ENCODE results near the gene KCNH4. TPM values are rescaled to one million over a fixed set of nuclear protein-coding genes. Genes with fewer than 3 reads are reported as not detected.

The KCNH4 gene
- total RNA-seq, 2 donors from 2014 or later = 0.26 to 0.39 TPM

DNA sequence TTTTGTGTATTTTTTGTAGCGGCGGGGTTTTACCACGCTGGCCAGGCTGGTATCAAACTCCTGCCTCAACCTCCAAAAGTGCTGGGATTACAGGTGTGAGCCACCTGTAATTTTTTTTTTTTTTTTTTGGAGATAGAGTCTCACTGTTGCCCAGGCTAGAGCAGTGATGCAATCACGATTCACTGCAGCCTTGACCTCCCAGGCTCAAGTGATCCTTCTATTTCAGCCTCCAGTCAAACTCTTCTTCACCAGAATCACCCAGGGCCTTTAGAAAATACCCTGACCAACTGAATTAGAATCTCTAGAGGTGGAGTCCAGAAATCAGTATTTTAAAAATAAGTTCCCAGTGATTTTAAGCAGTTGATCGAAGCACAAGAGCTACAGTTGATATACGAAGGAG lies 45.8 kb downstream of the KCNH4 start:
- no peak for ATAC-seq (replicated peaks in 1 of 2)
- peaks cover 1 to 5% of the 10 kb centered on the region in 2 donors for H3K36me3 Mint-ChIP-seq (ENCODE audit: insufficient read depth in 2 of 2)
- no peak for DNase-seq
- no peaks in the 10 kb centered on the region for H3K9me3 Mint-ChIP-seq
- no peak overlapping the region for H3K4me3 Mint-ChIP-seq
- no peaks in the 10 kb centered on the region for H3K27me3 Mint-ChIP-seq (ENCODE audit: low read depth)
- H3K4me1 Mint-ChIP-seq (ENCODE audit: low read depth) = peaks cover 53% of the 10 kb centered on the region
- no peak overlapping the region for H3K27ac Mint-ChIP-seq

DNA sequence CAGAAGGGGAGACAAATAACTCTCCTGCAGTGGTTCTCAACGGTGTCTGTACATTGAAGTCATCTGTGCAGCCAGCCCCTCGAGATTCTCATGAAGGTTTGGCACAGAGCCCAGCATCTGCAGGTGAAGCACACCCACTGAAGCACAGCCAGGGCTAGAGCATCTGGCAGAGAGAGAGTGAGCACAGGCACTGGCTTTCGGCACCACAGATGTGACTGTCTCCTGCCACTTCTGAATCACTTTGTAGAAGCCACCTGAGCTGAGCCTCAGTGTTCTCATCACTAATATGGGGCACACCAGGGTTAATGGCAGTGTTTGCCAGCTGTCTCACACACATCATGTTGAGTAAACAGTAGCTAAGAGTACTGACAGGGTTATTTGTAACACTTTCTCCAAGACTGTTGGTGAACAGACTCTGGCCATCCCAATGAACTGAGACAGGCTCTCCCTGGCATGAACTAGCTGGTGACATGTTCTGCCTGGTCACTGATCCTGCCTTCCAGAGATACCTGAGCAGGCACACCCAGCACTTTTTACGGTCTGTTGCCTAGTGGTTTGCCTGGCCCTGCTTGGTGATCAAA lies 47.4 kb downstream of the KCNH4 start:
- Mint-ChIP-seq H3K4me3 (peak overlapping the region in 1 of 2 donors; percentile 13), H3K27me3 (ENCODE audit: low read depth) (no peaks in the 10 kb centered on the region), H3K9me3 (no peaks in the 10 kb centered on the region), H3K36me3 (ENCODE audit: insufficient read depth in 2 of 2) (peaks cover 1 to 6% of the 10 kb centered on the region in 2 donors), H3K4me1 (ENCODE audit: low read depth) (peaks cover 60% of the 10 kb centered on the region), H3K27ac (peak overlapping the region; percentile 84)
- peak; percentile 34 to 48 for DNase-seq
- peak; percentile 74 to 79 for ATAC-seq (replicated peaks in 1 of 2)

DNA sequence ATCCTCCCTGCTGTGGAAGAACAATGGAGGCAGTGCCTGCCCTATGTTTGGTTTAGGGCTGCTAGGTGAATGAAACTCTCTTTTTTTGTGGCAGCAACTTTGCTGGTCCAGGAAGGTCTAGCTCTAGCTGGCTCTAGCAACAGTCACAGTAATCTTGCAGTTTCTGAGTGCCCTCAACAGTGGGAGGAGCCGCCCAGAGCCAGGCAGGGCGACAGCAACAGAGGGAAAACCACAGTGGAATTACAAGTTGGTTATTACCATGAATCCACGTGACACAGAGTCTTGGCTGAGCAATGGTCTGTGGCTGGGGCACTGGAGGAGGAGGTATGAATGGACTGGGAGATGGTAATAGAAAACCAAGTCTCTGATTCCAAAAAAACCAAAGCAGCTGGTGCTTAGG lies 48.0 kb downstream of the KCNH4 start:
- H3K27ac Mint-ChIP-seq = peak overlapping the region; percentile 84

DNA sequence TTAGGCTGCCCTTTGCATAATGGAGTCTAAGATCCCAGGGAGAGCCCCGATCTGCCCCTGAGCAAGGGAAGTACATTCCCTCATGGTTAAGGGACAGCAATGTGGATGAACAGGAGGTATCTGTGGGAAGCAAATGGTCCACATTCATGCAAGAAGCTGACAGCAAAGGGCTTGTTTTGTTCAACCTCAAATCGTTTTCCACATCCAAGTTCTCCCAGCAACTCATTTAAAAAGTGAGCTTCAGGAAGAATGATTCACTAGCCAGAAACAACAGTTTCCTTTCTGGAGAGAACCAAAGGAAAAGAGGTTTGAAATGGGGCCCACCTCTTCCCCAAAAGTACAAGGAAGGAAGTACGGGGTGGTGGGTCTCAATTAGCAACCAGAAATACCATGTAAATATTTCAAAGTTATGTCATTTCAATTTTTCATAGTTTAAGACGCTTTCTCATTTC lies 48.9 kb downstream of the KCNH4 start:
- ATAC-seq (replicated peaks in 1 of 2) (no peak), DNase-seq (no peak)
- Mint-ChIP-seq H3K27me3 (ENCODE audit: low read depth) (no peaks in the 10 kb centered on the region), H3K4me1 (ENCODE audit: low read depth) (peaks cover 54% of the 10 kb centered on the region), H3K9me3 (no peaks in the 10 kb centered on the region), H3K36me3 (ENCODE audit: insufficient read depth in 2 of 2) (peaks cover 1 to 7% of the 10 kb centered on the region in 2 donors), H3K27ac (peak overlapping the region; percentile 7), H3K4me3 (no peak overlapping the region)

More for the DNA sequence above, 48.0 kb downstream of the KCNH4 start:
- DNase-seq (peak; percentile 39 to 42), ATAC-seq (replicated peaks in 1 of 2) (peak; percentile 80 to 81)
- Mint-ChIP-seq H3K4me1 (ENCODE audit: low read depth) (peaks cover 59% of the 10 kb centered on the region), H3K27me3 (ENCODE audit: low read depth) (no peaks in the 10 kb centered on the region), H3K4me3 (peak overlapping the region; percentile 10 to 13), H3K9me3 (no peaks in the 10 kb centered on the region), H3K36me3 (ENCODE audit: insufficient read depth in 2 of 2) (peaks cover 1 to 7% of the 10 kb centered on the region in 2 donors)

DNA sequence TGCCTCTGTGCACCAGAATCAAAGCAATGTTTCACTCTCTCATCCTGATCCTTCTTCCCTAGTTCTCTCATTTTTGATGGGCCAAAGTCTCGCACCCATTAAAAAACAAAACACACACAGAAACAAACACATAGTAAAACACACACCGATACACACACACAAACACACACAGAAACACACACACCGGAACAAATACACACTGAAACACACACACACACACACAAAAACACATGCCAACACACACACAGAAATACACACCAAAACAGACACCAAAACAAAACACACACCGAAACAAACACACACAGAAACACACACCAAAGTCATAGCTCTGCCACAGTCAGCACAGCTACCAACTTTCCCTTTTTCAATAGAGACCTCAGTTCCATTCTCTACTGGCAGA lies 49.7 kb downstream of the KCNH4 start:
- Mint-ChIP-seq H3K27me3 (ENCODE audit: low read depth) (no peaks in the 10 kb centered on the region), H3K4me1 (ENCODE audit: low read depth) (peaks cover 47% of the 10 kb centered on the region), H3K9me3 (no peaks in the 10 kb centered on the region), H3K36me3 (ENCODE audit: insufficient read depth in 2 of 2) (peaks cover 1 to 6% of the 10 kb centered on the region in 2 donors), H3K4me3 (no peak overlapping the region), H3K27ac (peak overlapping the region; percentile 0)
- DNase-seq = no peak
- ATAC-seq (replicated peaks in 1 of 2) = no peak

DNA sequence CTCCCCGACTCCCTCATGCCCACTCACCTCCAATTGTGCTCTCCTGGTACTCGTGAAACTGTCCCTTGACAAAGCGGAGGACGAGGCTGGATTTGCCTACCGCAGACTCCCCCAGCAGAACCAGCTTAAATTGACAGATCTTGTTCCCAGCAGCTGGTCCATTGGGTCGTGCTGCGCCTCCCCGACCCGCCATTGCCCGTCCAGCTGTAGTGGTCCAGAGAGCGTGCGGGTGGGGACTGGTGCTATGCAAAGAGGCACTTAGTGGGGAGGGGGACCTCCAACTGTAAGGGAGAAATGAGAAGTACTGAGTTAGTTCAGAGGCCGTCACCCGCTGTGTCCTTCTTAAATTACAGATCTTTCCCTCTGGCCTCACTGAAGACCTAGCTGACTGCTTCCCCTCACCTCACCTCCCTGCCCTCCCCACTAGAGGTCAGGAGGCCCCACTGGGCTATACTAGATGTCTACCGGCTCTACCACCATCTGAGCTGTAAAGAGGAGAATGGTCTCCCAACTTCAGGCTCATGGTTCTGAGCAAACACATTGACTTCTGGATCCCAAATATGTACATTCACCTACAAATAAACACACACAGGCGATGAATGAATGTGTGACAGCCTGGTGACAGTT lies 50.5 kb downstream of the KCNH4 start:
- Mint-ChIP-seq H3K9me3 (no peaks in the 10 kb centered on the region), H3K27ac (peak overlapping the region; percentile 39), H3K4me3 (no peak overlapping the region), H3K4me1 (ENCODE audit: low read depth) (peaks cover 39% of the 10 kb centered on the region), H3K27me3 (ENCODE audit: low read depth) (no peaks in the 10 kb centered on the region), H3K36me3 (ENCODE audit: insufficient read depth in 2 of 2) (peaks cover 0 to 11% of the 10 kb centered on the region in 2 donors)
- ATAC-seq (replicated peaks in 1 of 2) (no peak), DNase-seq (no peak)

DNA sequence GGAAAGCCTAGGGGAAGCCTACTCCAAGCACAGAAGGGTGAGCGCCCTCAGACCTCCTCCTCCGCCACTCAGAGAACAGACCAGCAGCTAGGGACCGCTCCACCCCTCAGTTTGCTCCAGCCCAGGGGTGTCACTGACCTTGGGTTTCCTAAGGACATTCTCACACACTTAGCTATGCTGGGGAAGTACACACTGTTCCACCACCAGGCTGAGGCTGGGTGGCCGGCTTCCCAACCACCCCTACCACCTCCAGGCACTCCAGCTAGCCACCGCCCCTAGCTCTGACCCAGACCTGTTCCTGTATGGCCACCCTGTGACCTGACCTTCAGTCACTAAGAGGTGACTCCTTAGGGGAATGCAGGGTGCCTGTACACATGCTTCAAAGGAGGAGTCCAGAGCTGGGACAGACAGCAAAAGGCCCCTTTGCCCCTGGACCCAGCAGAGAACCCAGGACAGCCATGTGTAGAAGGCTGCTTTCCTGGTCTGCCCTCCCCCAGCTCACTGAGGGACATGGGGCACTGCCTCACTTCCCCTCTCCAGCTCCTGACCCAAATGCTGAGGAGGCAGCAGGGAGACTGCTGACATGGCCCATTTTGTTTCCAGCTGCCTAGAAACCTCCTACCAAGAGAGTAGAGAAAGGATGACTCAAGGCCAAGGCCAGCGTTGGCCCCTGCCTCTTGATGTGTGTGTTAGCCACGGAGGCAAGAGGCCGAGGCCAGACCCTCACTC lies 51.7 kb downstream of the KCNH4 start:
- Mint-ChIP-seq H3K27ac (no peak overlapping the region), H3K27me3 (ENCODE audit: low read depth) (no peaks in the 10 kb centered on the region), H3K36me3 (ENCODE audit: insufficient read depth in 2 of 2) (peaks cover 0 to 11% of the 10 kb centered on the region in 2 donors), H3K4me1 (ENCODE audit: low read depth) (peaks cover 37% of the 10 kb centered on the region), H3K4me3 (no peak overlapping the region), H3K9me3 (no peaks in the 10 kb centered on the region)
- no peak for ATAC-seq (replicated peaks in 1 of 2)
- no peak for DNase-seq

DNA sequence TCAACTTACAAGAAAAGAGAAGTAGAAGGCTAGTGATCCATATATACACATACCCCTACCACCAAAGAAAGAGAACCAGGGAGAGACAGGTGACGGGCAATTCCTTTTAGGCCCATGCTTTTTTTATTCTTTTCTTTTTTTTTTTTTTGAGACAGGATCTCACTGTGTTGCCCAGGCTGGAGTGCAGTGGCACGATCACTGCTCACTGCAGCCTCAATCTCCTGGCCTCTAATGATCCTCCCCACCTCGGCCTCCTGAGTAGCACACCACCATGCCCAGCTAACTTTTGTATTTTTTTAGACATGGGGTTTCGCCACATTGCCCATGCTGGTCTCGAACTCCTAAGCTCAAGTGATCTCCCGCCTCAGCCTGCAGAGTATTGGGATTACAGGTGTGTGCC lies 53.5 kb downstream of the KCNH4 start:
- H3K4me1 Mint-ChIP-seq (ENCODE audit: low read depth) = peaks cover 19% of the 10 kb centered on the region
- no peak for DNase-seq
- no peaks in the 10 kb centered on the region for H3K9me3 Mint-ChIP-seq
- peak overlapping the region; percentile 16 for H3K27ac Mint-ChIP-seq
- ATAC-seq (replicated peaks in 1 of 2) = no peak
- H3K4me3 Mint-ChIP-seq = no peak overlapping the region
- H3K36me3 Mint-ChIP-seq (ENCODE audit: insufficient read depth in 2 of 2) = peaks cover 0 to 9% of the 10 kb centered on the region in 2 donors
- no peaks in the 10 kb centered on the region for H3K27me3 Mint-ChIP-seq (ENCODE audit: low read depth)

DNA sequence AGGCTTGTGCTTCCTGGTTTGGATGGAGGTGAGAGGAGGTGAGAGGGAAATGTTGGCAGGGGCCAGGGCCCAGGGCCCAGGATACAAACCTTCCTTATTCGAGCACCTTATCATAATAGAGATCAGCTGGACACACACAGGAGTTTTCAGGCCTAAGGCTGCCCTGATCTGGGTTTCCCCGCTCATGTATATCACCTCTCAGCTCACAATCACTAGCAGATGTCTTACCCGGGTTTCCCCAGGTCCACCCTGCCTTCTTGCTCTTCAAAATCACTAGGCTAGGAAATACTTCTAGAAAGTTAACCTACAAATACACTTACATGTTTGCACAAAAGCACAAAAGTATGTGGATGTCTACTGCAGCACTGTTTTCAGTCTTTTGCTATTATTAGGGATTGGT lies 54.1 kb downstream of the KCNH4 start:
- Mint-ChIP-seq H3K4me1 (ENCODE audit: low read depth) (peaks cover 15% of the 10 kb centered on the region), H3K36me3 (ENCODE audit: insufficient read depth in 2 of 2) (peaks cover 0 to 9% of the 10 kb centered on the region in 2 donors), H3K27me3 (ENCODE audit: low read depth) (no peaks in the 10 kb centered on the region), H3K27ac (peak overlapping the region; percentile 16), H3K9me3 (no peaks in the 10 kb centered on the region), H3K4me3 (no peak overlapping the region)
- ATAC-seq (replicated peaks in 1 of 2) (no peak), DNase-seq (no peak)

DNA sequence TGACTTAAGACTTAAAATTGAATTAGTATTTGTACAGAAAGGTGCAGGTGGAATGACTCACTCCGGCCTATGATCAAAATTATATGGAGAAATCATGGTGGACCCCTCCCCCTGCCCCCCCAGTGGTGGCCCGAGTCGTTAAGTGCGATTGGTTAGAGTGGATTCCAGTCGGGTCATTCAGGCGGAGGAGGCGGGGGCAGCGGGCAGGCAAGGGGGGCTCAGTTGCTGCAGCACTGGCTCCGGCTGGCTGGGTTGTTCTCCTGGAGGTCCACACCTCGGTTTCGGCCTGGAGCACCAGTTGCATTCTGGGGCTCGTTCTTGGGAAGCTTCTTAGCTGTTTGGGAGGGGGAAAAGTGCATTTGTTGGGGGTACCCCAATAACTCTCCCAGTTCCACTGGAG lies 55.4 kb downstream of the KCNH4 start:
- H3K4me1 Mint-ChIP-seq (ENCODE audit: low read depth) = peaks cover 15% of the 10 kb centered on the region
- no peak for ATAC-seq (replicated peaks in 1 of 2)
- no peak for DNase-seq
- peaks cover 0 to 7% of the 10 kb centered on the region in 2 donors for H3K36me3 Mint-ChIP-seq (ENCODE audit: insufficient read depth in 2 of 2)
- no peaks in the 10 kb centered on the region for H3K9me3 Mint-ChIP-seq
- H3K27me3 Mint-ChIP-seq (ENCODE audit: low read depth) = no peaks in the 10 kb centered on the region
- H3K4me3 Mint-ChIP-seq = no peak overlapping the region
- no peak overlapping the region for H3K27ac Mint-ChIP-seq

DNA sequence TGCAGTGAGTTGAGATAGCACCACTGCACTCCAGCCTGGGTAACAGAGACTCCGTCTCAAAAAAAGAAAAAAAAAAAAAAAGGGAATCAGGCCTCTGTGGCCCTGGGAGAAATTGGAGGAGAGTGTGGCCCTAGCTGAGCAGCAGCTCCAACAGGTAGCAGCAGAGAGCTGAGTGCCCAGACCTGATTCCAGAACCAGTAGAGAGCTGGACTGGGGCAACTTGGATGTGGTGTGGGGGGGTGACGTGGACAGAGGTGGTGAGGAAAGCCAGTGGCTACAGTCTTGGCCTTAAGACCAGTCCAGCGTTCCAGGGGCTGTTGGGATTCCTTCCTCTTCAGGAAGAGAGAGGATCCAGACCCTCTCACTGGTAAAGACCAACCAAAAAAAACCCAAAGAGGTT lies 56.7 kb downstream of the KCNH4 start:
- Mint-ChIP-seq H3K4me1 (ENCODE audit: low read depth) (peaks cover 24% of the 10 kb centered on the region), H3K9me3 (no peaks in the 10 kb centered on the region), H3K27me3 (ENCODE audit: low read depth) (no peaks in the 10 kb centered on the region), H3K36me3 (ENCODE audit: insufficient read depth in 2 of 2) (peaks cover 0 to 7% of the 10 kb centered on the region in 2 donors), H3K27ac (no peak overlapping the region), H3K4me3 (no peak overlapping the region)
- no peak for DNase-seq
- ATAC-seq (replicated peaks in 1 of 2) = no peak

DNA sequence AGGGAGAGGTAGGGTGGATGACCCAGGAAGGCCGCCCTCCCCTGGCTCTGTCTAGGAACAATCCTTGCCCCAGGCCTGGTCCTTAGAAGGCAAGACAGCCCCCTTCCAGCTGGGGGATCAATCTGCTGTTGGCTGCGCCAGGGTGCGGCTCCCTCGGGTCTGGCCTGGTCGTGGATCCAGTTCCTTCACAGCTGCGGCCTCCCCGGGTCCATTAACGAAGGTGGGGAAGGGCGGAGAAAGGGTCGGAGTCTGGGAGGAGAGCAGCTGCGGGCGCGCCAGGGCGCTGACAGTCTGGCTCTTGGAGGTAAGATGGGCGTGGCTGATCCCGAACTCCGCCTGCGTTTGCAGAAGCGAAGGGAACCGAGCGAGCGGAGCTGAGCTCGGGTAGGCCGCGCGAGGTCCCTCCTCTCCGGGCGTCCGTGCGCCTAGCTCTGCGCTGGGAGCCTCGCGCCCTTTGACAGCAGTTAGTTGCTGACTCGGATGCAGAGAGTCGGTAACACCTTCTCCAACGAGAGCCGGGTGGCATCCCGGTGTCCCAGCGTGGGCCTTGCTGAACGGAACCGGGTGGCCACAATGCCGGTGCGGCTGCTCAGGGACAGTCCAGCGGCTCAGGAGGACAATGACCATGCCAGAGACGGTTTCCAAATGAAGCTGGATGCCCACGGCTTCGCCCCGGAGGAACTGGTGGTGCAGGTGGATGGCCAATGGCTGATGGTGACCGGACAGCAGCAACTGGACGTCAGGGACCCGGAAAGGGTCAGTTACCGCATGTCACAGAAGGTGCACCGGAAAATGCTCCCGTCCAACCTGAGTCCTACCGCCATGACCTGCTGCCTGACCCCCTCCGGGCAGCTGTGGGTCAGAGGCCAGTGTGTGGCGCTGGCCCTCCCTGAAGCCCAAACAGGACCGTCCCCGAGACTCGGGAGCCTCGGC lies 58.3 kb downstream of the KCNH4 start, which contains the start of gene HSPB9:
Gene HSPB9 (plus strand): TSS at position 434 of the 933 bp plus-strand sequence. CDS start 47 bp downstream, at position 481.
- no peaks in the 10 kb centered on the region for H3K27me3 Mint-ChIP-seq (ENCODE audit: low read depth)
- no peaks in the 10 kb centered on the region for H3K9me3 Mint-ChIP-seq
- H3K27ac Mint-ChIP-seq = no peak within 1 kb of the TSS
- H3K36me3 Mint-ChIP-seq (ENCODE audit: insufficient read depth in 2 of 2) = peaks cover 0 to 7% of the 10 kb centered on the region in 2 donors
- DNase-seq (no peak), ATAC-seq (replicated peaks in 1 of 2) (no peak)
- peak within 1 kb of the TSS; percentile 76 to 80 for H3K4me3 Mint-ChIP-seq
- H3K4me1 Mint-ChIP-seq (ENCODE audit: low read depth) = peaks cover 28% of the 10 kb centered on the region

Data from activated T-cell treated with anti-CD3 and anti-CD28 coated beads, Interleukin-2, amount 50 U/mL, for 72 hours (primary cell).